DND-41 (cell line): ENCODE data around the gene COTL1.
A peak's percentile ranks its signal among the peaks of the same experiment; 100 is the strongest.

Experiments
- ATAC-seq: fragments of 200-7000 bp; cut with Tn5 transposase; 3 replicates; pipeline ENCODE4 v1.9.1; 2021; ENCODE audit warnings: low read depth; ENCODE audit not compliant: insufficient read depth
- DNase-seq: peaks from one replicate; pipeline ENCODE4 v3.0.0-alpha.2; 2020
- H2AFZ ChIP-seq: 2 replicates; pipeline ENCODE4 v1.6.0; 2012; ENCODE audit warnings: low read depth, low read length
- H3K27ac ChIP-seq: 2 replicates; pipeline ENCODE4 v1.5.1; 2012; ENCODE audit warnings: low read length, inconsistent platforms
- H3K27me3 ChIP-seq: fragments of 200-600 bp; sonication (generic); 2 replicates; pipeline ENCODE4 v1.6.0; 2012; ENCODE audit warnings: low read length, mild to moderate bottlenecking, inconsistent platforms; ENCODE audit not compliant: insufficient read depth, poor library complexity
- H3K36me3 ChIP-seq: 2 replicates; pipeline ENCODE4 v1.5.1; 2012; ENCODE audit warnings: low read length, inconsistent platforms; ENCODE audit not compliant: insufficient read depth
- H3K4me1 ChIP-seq: 2 replicates; pipeline ENCODE4 v1.5.1; 2012; ENCODE audit warnings: mild to moderate bottlenecking, low read length; ENCODE audit not compliant: insufficient read depth
- H3K4me2 ChIP-seq: 2 replicates; pipeline ENCODE4 v1.6.0; 2012; ENCODE audit warnings: mild to moderate bottlenecking, moderate library complexity, low read length, inconsistent platforms; ENCODE audit not compliant: insufficient read depth
- H3K4me3 ChIP-seq, 2 experiments: fragments of 200-600 bp in 1 of 2; shearing (Covaris generic) in 1 of 2; 2 replicates each; pipeline ENCODE4 v1.5.1; 2012 to 2016; ENCODE audit warnings: inconsistent platforms in 2 of 2, low read length in 2 of 2, mild to moderate bottlenecking in 2 of 2, low read depth in 1 of 2, moderate library complexity in 1 of 2
- H3K79me2 ChIP-seq: 2 replicates; pipeline ENCODE4 v1.6.0; 2012; ENCODE audit warnings: low read length, inconsistent platforms; ENCODE audit not compliant: insufficient read depth
- H3K9ac ChIP-seq: 2 replicates; pipeline ENCODE4 v1.6.0; 2012; ENCODE audit warnings: low read depth, mild to moderate bottlenecking, inconsistent platforms, low read length, moderate library complexity
- H3K9me3 ChIP-seq: 2 replicates; pipeline ENCODE4 v1.5.1; 2012; ENCODE audit warnings: low read length, moderate library complexity, mild to moderate bottlenecking, inconsistent platforms; ENCODE audit not compliant: insufficient read depth, severe bottlenecking
- H4K20me1 ChIP-seq: 2 replicates; pipeline ENCODE4 v1.6.0; 2012; ENCODE audit warnings: low read length; ENCODE audit not compliant: insufficient read depth
- EZH2 ChIP-seq: IDR thresholded peaks from 3 replicates; pipeline ENCODE4 v1.6.1; 2012; ENCODE audit warnings: borderline replicate concordance, low read depth, mild to moderate bottlenecking, moderate library complexity, low read length, inconsistent platforms; ENCODE audit not compliant: severe bottlenecking
- TF ChIP-seq, protein P1 (sequence below): IDR thresholded peaks from 2 replicates; pipeline ENCODE4 v1.5.1; 2012; ENCODE audit warnings: borderline replicate concordance, low read length, moderate library complexity, mild to moderate bottlenecking; ENCODE audit not compliant: poor library complexity, severe bottlenecking; ENCODE audit errors: extremely low read depth

The COTL1 gene

GRCh38 chr16:84553873-84554399, 63.9 kb downstream of the COTL1 start:
- Histone ChIP-seq H3K27ac (no peak overlapping the region), H3K27me3 (peaks cover 3% of the 10 kb centered on the region), H3K36me3 (no peaks in the 10 kb centered on the region), H3K9me3 (no peaks in the 10 kb centered on the region), H2AFZ (no peak overlapping the region), H3K79me2 (no peaks in the 10 kb centered on the region), H3K4me2 (no peak overlapping the region), H4K20me1 (no peaks in the 10 kb centered on the region), H3K9ac (no peak overlapping the region), H3K4me3 (no peak overlapping the region), H3K4me1 (no peaks in the 10 kb centered on the region; the same call in 1 of the 2 replicates)
- peak; percentile 26 for DNase-seq
- TF ChIP-seq EZH2: no peak
- TF ChIP-seq, protein P1, sequence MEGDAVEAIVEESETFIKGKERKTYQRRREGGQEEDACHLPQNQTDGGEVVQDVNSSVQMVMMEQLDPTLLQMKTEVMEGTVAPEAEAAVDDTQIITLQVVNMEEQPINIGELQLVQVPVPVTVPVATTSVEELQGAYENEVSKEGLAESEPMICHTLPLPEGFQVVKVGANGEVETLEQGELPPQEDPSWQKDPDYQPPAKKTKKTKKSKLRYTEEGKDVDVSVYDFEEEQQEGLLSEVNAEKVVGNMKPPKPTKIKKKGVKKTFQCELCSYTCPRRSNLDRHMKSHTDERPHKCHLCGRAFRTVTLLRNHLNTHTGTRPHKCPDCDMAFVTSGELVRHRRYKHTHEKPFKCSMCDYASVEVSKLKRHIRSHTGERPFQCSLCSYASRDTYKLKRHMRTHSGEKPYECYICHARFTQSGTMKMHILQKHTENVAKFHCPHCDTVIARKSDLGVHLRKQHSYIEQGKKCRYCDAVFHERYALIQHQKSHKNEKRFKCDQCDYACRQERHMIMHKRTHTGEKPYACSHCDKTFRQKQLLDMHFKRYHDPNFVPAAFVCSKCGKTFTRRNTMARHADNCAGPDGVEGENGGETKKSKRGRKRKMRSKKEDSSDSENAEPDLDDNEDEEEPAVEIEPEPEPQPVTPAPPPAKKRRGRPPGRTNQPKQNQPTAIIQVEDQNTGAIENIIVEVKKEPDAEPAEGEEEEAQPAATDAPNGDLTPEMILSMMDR: no peak
- ATAC-seq: peak; percentile 52

- no peaks in the 10 kb centered on the region for H3K79me2 ChIP-seq
- H2AFZ ChIP-seq: no peak overlapping the region
- no peaks in the 10 kb centered on the region for H3K9me3 ChIP-seq
- ATAC-seq (no peak), DNase-seq (no peak)
- H3K36me3 ChIP-seq: no peaks in the 10 kb centered on the region
- H3K4me3 ChIP-seq: no peak overlapping the region
- no peak overlapping the region for H3K4me2 ChIP-seq
- no peaks in the 10 kb centered on the region; the same call in 1 of the 2 replicates for H3K4me1 ChIP-seq
- no peak overlapping the region for H3K9ac ChIP-seq
- no peaks in the 10 kb centered on the region for H4K20me1 ChIP-seq
- H3K27me3 ChIP-seq: peaks cover 6% of the 10 kb centered on the region
- no peak overlapping the region for H3K27ac ChIP-seq
- TF ChIP-seq, protein P1: no peak
- TF ChIP-seq EZH2: no peak
Measured at GRCh38 chr16:84552135-84552534, 65.7 kb downstream of the COTL1 start.

DNA sequence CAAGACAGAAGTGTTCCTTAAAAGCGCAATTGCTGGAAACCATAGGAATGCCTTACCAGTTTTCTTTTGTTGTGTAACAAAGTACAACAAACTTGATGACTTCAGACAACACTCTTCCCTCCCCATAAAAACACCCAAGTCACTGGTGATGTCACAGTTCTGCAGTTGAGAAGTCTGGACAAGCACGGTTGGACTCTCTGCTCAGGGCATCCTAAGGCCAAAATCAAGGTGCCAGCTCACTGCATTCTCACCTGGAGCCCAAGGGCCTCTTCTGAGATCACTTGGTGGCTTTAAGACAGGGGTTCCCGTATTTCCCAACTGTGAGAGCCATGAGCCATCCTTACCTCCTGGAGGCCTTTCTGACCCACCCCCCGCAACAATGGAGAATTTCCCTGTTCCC, 67.8 kb downstream of the COTL1 start:
- Histone ChIP-seq H3K79me2 (no peaks in the 10 kb centered on the region), H3K9ac (no peak overlapping the region), H3K36me3 (no peaks in the 10 kb centered on the region), H3K4me1 (no peaks in the 10 kb centered on the region; the same call in 1 of the 2 replicates), H3K27ac (no peak overlapping the region), H4K20me1 (no peaks in the 10 kb centered on the region), H3K9me3 (no peaks in the 10 kb centered on the region), H3K4me3 (no peak overlapping the region), H3K27me3 (peaks cover 3% of the 10 kb centered on the region), H3K4me2 (no peak overlapping the region), H2AFZ (no peak overlapping the region)
- TF ChIP-seq, protein P1: no peak
- TF ChIP-seq EZH2: peak; percentile 28
- no peak for DNase-seq
- no peak for ATAC-seq
